Skin of body (tissue), 2 donors: ENCODE results near the gene SGMS2. TPM values are rescaled to one million over a fixed set of nuclear protein-coding genes. Genes with fewer than 3 reads are reported as not detected.

ENCODE experiments used
- DNase-seq: peaks from one replicate; lab custom pipeline; 2025; lab: John Stamatoyannopoulos, UW
- total RNA-seq: library from RNA; depleted of rRNA; stranded (reverse); fragments of >200 nt; gene quantifications from one replicate; pipeline ENCODE4 v1.2.3, GENCODE V29; 2014

The SGMS2 gene
- total RNA-seq, 1 donor from 2014 or later: 23.0 TPM

- DNase-seq: no peak
Observed at GRCh38 chr4:107828315-107829090, 3.8 kb downstream of the SGMS2 start.

- no peak for DNase-seq
Observed at GRCh38 chr4:107831140-107831539, 6.4 kb downstream of the SGMS2 start.

- no peak for DNase-seq
Observed at GRCh38 chr4:107832275-107832807, 7.6 kb downstream of the SGMS2 start.

- no peak for DNase-seq
Observed at GRCh38 chr4:107834241-107834794, 9.6 kb downstream of the SGMS2 start.

GRCh38 chr4:107835406-107835805 is 10.7 kb downstream of the SGMS2 start:
- no peak for DNase-seq

GRCh38 chr4:107837317-107837716 is 12.6 kb downstream of the SGMS2 start:
- DNase-seq: no peak

- no peak for DNase-seq
Observed at GRCh38 chr4:107837776-107838618, 13.3 kb downstream of the SGMS2 start.

GRCh38 chr4:107838861-107839565 is 14.3 kb downstream of the SGMS2 start:
- no peak for DNase-seq

- no peak for DNase-seq
Observed at GRCh38 chr4:107843391-107843790, 18.7 kb downstream of the SGMS2 start.

- no peak for DNase-seq
Observed at GRCh38 chr4:107845681-107846080, 20.9 kb downstream of the SGMS2 start.

GRCh38 chr4:107850438-107850837 is 25.7 kb downstream of the SGMS2 start:
- DNase-seq: no peak

GRCh38 chr4:107853444-107854355 is 29.0 kb downstream of the SGMS2 start:
- peak; percentile 32 for DNase-seq

GRCh38 chr4:107854356-107855022 is 29.8 kb downstream of the SGMS2 start:
- DNase-seq: peak; percentile 77

- no peak for DNase-seq
Observed at GRCh38 chr4:107855723-107856122, 31.0 kb downstream of the SGMS2 start.

- peak; percentile 6 for DNase-seq
Observed at GRCh38 chr4:107856901-107857300, 32.2 kb downstream of the SGMS2 start.

GRCh38 chr4:107857741-107858140 is 33.0 kb downstream of the SGMS2 start:
- DNase-seq: no peak

GRCh38 chr4:107858158-107858742 is 33.5 kb downstream of the SGMS2 start:
- no peak for DNase-seq

- no peak for DNase-seq
Observed at GRCh38 chr4:107862658-107863057, 37.9 kb downstream of the SGMS2 start.

- no peak for DNase-seq
Observed at GRCh38 chr4:107863416-107863815, 38.7 kb downstream of the SGMS2 start.
